Measurements from ENCODE around the gene OR1F1.

OR1F1 gene

GRCh38 chr16:3170440-3171180 lies 17.4 kb upstream of the OR1F1 start:
- TF ChIP-seq CTCF (IDR thresholded peaks at IDR 0.05; ENCODE audit: low read depth, low read length, missing control alignments) = no peak
- no peak for DNase-seq (ENCODE audit: low read depth)
- no peak overlapping the region for H3K4me3 ChIP-seq (ENCODE audit: low read depth, low read length)

DNA sequence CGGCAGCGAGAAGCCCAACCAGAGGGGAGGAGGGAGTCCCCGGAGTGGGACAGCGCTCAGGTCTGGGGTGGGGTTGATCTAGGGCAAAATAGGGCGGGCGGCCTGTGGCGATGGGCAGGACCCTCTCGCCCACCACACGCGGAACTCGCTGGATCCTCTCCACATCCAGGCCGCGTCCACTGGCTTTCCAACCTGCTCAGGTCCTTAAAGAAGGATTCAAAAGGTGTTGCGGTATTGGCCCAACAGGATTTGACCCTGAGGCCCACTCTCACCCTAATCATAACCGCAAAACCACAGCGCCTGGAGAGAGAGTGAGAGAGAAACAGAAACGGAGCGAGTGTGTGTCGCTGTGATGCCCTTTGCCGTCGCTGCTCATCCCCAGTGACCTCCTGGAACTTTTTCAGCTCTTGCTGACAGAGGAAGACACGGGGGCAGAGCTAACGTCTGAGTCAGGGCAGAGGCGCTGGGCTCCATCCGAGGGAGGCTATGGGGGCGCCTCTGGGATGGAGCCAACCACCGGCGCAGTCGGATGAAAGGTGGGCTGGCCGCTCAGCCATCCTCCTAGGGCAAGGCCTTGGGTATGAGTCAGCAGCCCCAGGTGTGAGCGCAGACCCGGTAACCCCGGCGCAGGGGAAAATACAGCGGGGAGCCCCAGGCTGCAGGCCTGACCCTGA lies 16.7 kb upstream of the OR1F1 start:
- DNase-seq (ENCODE audit: low read depth) = no peak
- no peak for TF ChIP-seq CTCF (IDR thresholded peaks at IDR 0.05; ENCODE audit: low read depth, low read length, missing control alignments)
- H3K4me3 ChIP-seq (ENCODE audit: low read depth, low read length) = peak overlapping the region; percentile 24

GRCh38 chr16:3171855-3172593 lies 16.0 kb upstream of the OR1F1 start:
- TF ChIP-seq CTCF (IDR thresholded peaks at IDR 0.05; ENCODE audit: low read depth, low read length, missing control alignments) = no peak
- no peak for DNase-seq (ENCODE audit: low read depth)
- peak overlapping the region; percentile 24 for H3K4me3 ChIP-seq (ENCODE audit: low read depth, low read length)

- peak overlapping the region; percentile 37 for H3K4me3 ChIP-seq (ENCODE audit: low read depth, low read length)
- TF ChIP-seq CTCF (IDR thresholded peaks at IDR 0.05; ENCODE audit: low read depth, low read length, missing control alignments) = peak; percentile 50
- DNase-seq (ENCODE audit: low read depth) = no peak
These were observed 13.9 kb upstream of the OR1F1 start for GRCh38 chr16:3173892-3174617.

GRCh38 chr16:3174618-3175148 lies 13.3 kb upstream of the OR1F1 start:
- no peak overlapping the region for H3K4me3 ChIP-seq (ENCODE audit: low read depth, low read length)

More at GRCh38 chr16:3174618-3175148, 13.3 kb upstream of the OR1F1 start:
- DNase-seq (ENCODE audit: low read depth) = no peak
- no peak for TF ChIP-seq CTCF (IDR thresholded peaks at IDR 0.05; ENCODE audit: low read depth, low read length, missing control alignments)

Data from GM12864 (cell line).